HCT116 (cell line): ENCODE data around the gene FKBP4. TPM values are rescaled to one million over a fixed set of nuclear protein-coding genes. Genes with fewer than 3 reads are reported as not detected.

Source experiments
- ATAC-seq: fragments of 200-7000 bp; cut with Tn5 transposase; 2 replicates; pipeline ENCODE4 v1.9.1; 2020; ENCODE audit warnings: mild to moderate bottlenecking, moderate library complexity
- BruUV-seq: library from RNA; stranded (reverse); fragments of 400-500 nt; replicated peaks from 2 replicates; lab custom pipeline; 2021; lab: Mats Ljungman, UMichigan
- CTCF ChIA-PET: fragments of 300-600 bp; sonication (Branson Sonifier 250); formaldehyde crosslinking; loops from one replicate; lab custom pipeline; 2021; ENCODE audit warnings: antibody characterized with exemption; lab: Charles Lee
- POLR2A ChIA-PET: fragments of 300-600, 350-600 bp; sonication (Branson Sonifier 250); formaldehyde crosslinking; loops from one replicate; lab custom pipeline; 2021; ENCODE audit warnings: antibody characterized with exemption; lab: Charles Lee
- RAD21 ChIA-PET, 2 experiments: fragments of 300-600 bp; sonication (Branson Sonifier 250); formaldehyde crosslinking; loops; one replicate each; lab custom pipeline; 2023; ENCODE audit warnings: low total read pairs in 2 of 2; ENCODE audit not compliant: uncharacterized antibody in 2 of 2, unreplicated experiment in 2 of 2, low non-redundant PET in 1 of 2; lab: Charles Lee
- DNase-seq: peaks from one replicate; pipeline ENCODE4 v3.0.0-alpha.2; 2010; ENCODE audit warnings: low read depth, low spot score
- H2AFZ ChIP-seq: fragments of 200-600 bp; shearing (Covaris generic), sonication (generic); 2 replicates; pipeline ENCODE4 v1.6.1; 2017; ENCODE audit warnings: low read depth, mixed run types, mixed read lengths, antibody characterized with exemption, low read length; ENCODE audit not compliant: poor library complexity, severe bottlenecking
- H3K27ac ChIP-seq: 2 replicates; pipeline ENCODE4 v1.5.1; 2012; ENCODE audit warnings: low read depth, low read length
- H3K27me3 ChIP-seq: fragments of 200-600 bp; sonication (generic); 2 replicates; pipeline ENCODE4 v1.6.1; 2016; ENCODE audit warnings: mixed run types, low read length, mixed read lengths; ENCODE audit not compliant: insufficient read depth
- H3K36me3 ChIP-seq, 2 experiments: fragments of 200-500 bp in 1 of 2; fragments of 200-600 bp in 1 of 2; sonication (Bioruptor generic) in 1 of 2; sonication (generic) in 1 of 2; 2 replicates each; pipeline versions ENCODE4 v1.5.1 to v1.6.1; 2014 to 2016; ENCODE audit warnings: low read length in 2 of 2, inconsistent platforms in 1 of 2, mixed read lengths in 1 of 2, mixed run types in 1 of 2; ENCODE audit not compliant: insufficient read depth in 2 of 2, control insufficient read depth in 1 of 2
- H3K4me1 ChIP-seq, 2 experiments: fragments of 200-600 bp in 1 of 2; sonication (generic) in 1 of 2; 2 replicates each; pipeline versions ENCODE4 v1.5.1 to v1.6.1; 2012 to 2017; ENCODE audit warnings: low read length in 2 of 2, inconsistent platforms in 1 of 2, mild to moderate bottlenecking in 1 of 2, mixed read lengths in 1 of 2, mixed run types in 1 of 2, moderate library complexity in 1 of 2; ENCODE audit not compliant: insufficient read depth in 2 of 2, control insufficient read depth in 1 of 2
- H3K4me2 ChIP-seq: fragments of 200-600 bp; sonication (generic); 2 replicates; pipeline ENCODE4 v1.6.1; 2017; ENCODE audit warnings: mixed run types, low read length, mixed read lengths
- H3K4me3 ChIP-seq, 2 experiments: fragments of 200-600 bp in 1 of 2; sonication (generic) in 1 of 2; replicated peaks in 1 of 2; 2 replicates each; pipeline ENCODE4 v1.5.1; 2011 to 2016; ENCODE audit warnings: low read length in 2 of 2, control low read depth in 1 of 2, low read depth in 1 of 2, mild to moderate bottlenecking in 1 of 2, mixed read lengths in 1 of 2, mixed run types in 1 of 2
- H3K79me2 ChIP-seq: fragments of 200-600 bp; sonication (generic); 2 replicates; pipeline ENCODE4 v1.6.1; 2017; ENCODE audit warnings: mild to moderate bottlenecking, mixed run types, low read length, moderate library complexity, mixed read lengths; ENCODE audit not compliant: insufficient read depth
- H3K9ac ChIP-seq: fragments of 200-600 bp; sonication (generic); 2 replicates; pipeline ENCODE4 v1.6.1; 2016; ENCODE audit warnings: low read length, mixed read lengths
- H3K9me2 ChIP-seq: fragments of 200-600 bp; sonication (generic), shearing (Covaris generic); 2 replicates; pipeline ENCODE4 v1.6.1; 2017; ENCODE audit warnings: mixed run types, mild to moderate bottlenecking, moderate library complexity; ENCODE audit not compliant: insufficient read depth
- H3K9me3 ChIP-seq, 2 experiments: fragments of 200-500 bp in 1 of 2; fragments of 200-600 bp in 1 of 2; sonication (Bioruptor generic) in 1 of 2; sonication (generic) in 1 of 2; 2 replicates each; pipeline ENCODE4 v1.6.1; 2014 to 2017; ENCODE audit warnings: low read length in 2 of 2, mixed read lengths in 2 of 2, inconsistent platforms in 1 of 2, low read depth in 1 of 2, mild to moderate bottlenecking in 1 of 2, mixed run types in 1 of 2, moderate library complexity in 1 of 2; ENCODE audit not compliant: control insufficient read depth in 1 of 2, insufficient read depth in 1 of 2
- H4K20me1 ChIP-seq: fragments of 200-600 bp; sonication (generic), shearing (Covaris generic); 2 replicates; pipeline ENCODE4 v1.6.1; 2017; ENCODE audit warnings: mixed run types, mild to moderate bottlenecking, moderate library complexity; ENCODE audit not compliant: insufficient read depth
- CBX3 ChIP-seq: IDR thresholded peaks from 2 replicates; pipeline ENCODE4 v1.6.1; 2012; ENCODE audit warnings: low read depth
- CEBPB ChIP-seq: IDR thresholded peaks from 2 replicates; pipeline ENCODE4 v1.6.1; 2012; ENCODE audit warnings: low read depth
- CTCF ChIP-seq, 3 experiments: fragments of 200-600 bp in 1 of 3; sonication (generic) in 1 of 3; IDR thresholded peaks in 2 of 3; conservative IDR thresholded peaks in 1 of 3; 2 replicates each; pipeline ENCODE4 v1.5.1; 2012 to 2017; ENCODE audit warnings: low read depth in 2 of 3, low read length in 2 of 3, antibody characterized with exemption in 1 of 3, borderline replicate concordance in 1 of 3, control low read depth in 1 of 3, mild to moderate bottlenecking in 1 of 3, mixed read lengths in 1 of 3, mixed run types in 1 of 3, moderate library complexity in 1 of 3; ENCODE audit not compliant: insufficient read depth in 1 of 3
- ELF1 ChIP-seq: IDR thresholded peaks from 2 replicates; pipeline ENCODE4 v1.6.1; 2012; ENCODE audit warnings: low read depth, borderline replicate concordance
- EZH2 ChIP-seq: fragments of 200-600 bp; sonication (generic); IDR thresholded peaks from 2 replicates; pipeline ENCODE4 v1.6.1; 2017; ENCODE audit warnings: antibody characterized with exemption, mixed run types
- EZH2phosphoT487 ChIP-seq: fragments of 200-600 bp; IDR thresholded peaks from 2 replicates; pipeline ENCODE4 v1.6.1; 2018; ENCODE audit warnings: antibody characterized with exemption, borderline replicate concordance
- FOSL1 ChIP-seq: IDR thresholded peaks from 2 replicates; pipeline ENCODE4 v1.6.1; 2012; ENCODE audit warnings: low read depth
- JUND ChIP-seq: IDR thresholded peaks from 2 replicates; pipeline ENCODE4 v1.6.1; 2012
- POLR2A ChIP-seq: IDR thresholded peaks from 2 replicates; pipeline ENCODE4 v1.7.0; 2011; ENCODE audit warnings: borderline replicate concordance; ENCODE audit not compliant: insufficient read depth, insufficient read length; ENCODE audit errors: extremely low read depth
- RAD21 ChIP-seq: IDR thresholded peaks from 2 replicates; pipeline ENCODE4 v1.6.1; 2012; ENCODE audit warnings: low read depth, mild to moderate bottlenecking
- SIN3A ChIP-seq: IDR thresholded peaks from 2 replicates; pipeline ENCODE4 v1.6.1; 2012; ENCODE audit warnings: low read depth
- SRF ChIP-seq: IDR thresholded peaks from 2 replicates; pipeline ENCODE4 v1.6.1; 2012; ENCODE audit warnings: low read depth
- TCF7L2 ChIP-seq: IDR thresholded peaks from 2 replicates; pipeline ENCODE4 v1.7.0; 2011; ENCODE audit warnings: borderline replicate concordance, inconsistent platforms; ENCODE audit not compliant: insufficient read depth, insufficient read length; ENCODE audit errors: extremely low read depth
- YY1 ChIP-seq: IDR thresholded peaks from 2 replicates; pipeline ENCODE4 v1.6.1; 2011; ENCODE audit warnings: low read length, low read depth, moderate library complexity, mild to moderate bottlenecking; ENCODE audit not compliant: insufficient replicate concordance; ENCODE audit errors: extremely low read depth
- ZFX ChIP-seq: fragments of 450-650 bp; IDR thresholded peaks from 2 replicates; pipeline ENCODE4 v1.6.1; 2017
- ZNF274 ChIP-seq: fragments of 200-500 bp; sonication (Bioruptor generic); IDR thresholded peaks from 2 replicates; pipeline ENCODE4 v1.6.1; 2014; ENCODE audit warnings: mild to moderate bottlenecking, low read depth, low read length, inconsistent platforms
- intact Hi-C: fragments of 100-400 bp; cut with micrococcal nuclease; formaldehyde crosslinking; loops from 2 replicates; pipeline ENCODE4 v1.10.0; 2022
- total RNA-seq: library from RNA; stranded (reverse); gene quantifications from one replicate; pipeline ENCODE4 v1.2.1, GENCODE V29; 2021; ENCODE audit not compliant: unreplicated experiment
- TF ChIP-seq, protein P1 (sequence below): IDR thresholded peaks from 2 replicates; pipeline ENCODE4 v1.6.1; 2012

Gene FKBP4
- total RNA-seq, 1 experiment from 2014 or later = 178 TPM

DNA sequence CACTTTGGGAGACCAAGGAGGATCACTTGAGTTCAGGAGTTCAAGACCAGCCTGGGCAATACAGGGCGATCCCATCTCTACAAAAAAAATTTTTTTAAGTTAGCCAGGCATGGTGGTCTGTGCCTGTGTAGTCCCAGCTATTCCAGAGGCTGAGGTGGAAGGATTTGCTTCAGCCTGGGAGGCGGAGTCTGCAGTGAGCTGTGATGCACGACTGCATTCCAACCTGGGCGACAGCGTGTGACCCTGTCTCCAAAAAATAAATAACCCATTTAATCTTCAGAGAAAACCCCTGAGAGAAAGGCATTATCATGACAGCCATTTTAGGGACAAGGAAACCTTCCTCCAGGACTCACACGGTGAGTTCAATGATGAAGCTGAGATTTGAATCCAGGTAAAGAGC, 3.7 kb upstream of the FKBP4 start (continued):
- no peak for TF ChIP-seq CTCF (IDR thresholded peaks at IDR 0.05 in 2 of 3, conservative IDR thresholded peaks at IDR 0.05 in 1 of 3; ENCODE audit: borderline replicate concordance in 1 of 3, insufficient read depth in 1 of 3, low read depth in 2 of 3, low read length in 2 of 3)
- TF ChIP-seq CEBPB = no peak
- no peak for TF ChIP-seq EZH2
- TF ChIP-seq RAD21 = no peak
- TF ChIP-seq ZFX = no peak
- no peak for TF ChIP-seq CBX3

DNA sequence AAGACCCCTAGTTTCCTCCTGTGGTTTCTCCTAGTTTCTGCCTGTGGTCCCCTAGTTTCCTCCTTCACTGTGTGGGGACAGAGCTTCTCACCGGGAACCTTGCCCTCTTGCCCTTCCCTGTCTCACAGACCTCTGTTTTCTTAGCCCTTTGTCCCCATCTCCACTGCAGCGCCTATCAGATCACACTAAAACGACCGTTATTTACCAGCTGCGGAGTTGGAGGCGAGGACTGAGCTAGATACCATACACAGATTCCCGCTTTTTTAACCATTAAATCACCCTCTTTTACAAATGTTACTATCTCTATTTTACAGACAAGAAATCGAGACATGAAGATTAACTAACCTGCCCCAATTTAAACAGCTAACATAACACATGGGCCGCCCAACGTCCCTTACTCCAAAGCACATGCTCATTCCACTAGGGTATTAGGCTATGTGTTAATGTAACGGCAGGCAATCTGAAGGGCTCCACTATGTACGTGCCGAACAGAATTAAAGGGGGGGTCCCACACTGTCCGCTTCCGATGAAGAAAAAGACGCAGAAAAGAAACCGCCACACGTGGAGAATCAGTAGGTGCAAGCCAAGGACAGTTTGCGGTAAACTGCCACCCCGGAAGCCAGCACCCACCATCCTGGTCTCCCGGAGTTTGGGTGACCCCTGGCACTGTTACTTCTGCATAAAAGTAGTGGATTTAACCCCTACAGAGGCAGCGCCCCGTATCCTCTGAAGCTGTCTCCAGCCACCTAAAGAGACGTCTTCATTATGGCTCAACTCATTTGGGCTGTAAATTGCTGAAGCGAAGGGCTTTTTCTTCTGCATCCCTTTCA, 1.9 kb upstream of the FKBP4 start:
- Histone ChIP-seq H3K79me2 (peaks cover 24% of the 10 kb centered on the region), H4K20me1 (peaks cover 14% of the 10 kb centered on the region; the same call in 1 of the 2 replicates), H3K9ac (no peak overlapping the region), H3K27me3 (no peaks in the 10 kb centered on the region), H3K4me2 (no peak overlapping the region), H3K9me3 (no peaks in the 10 kb centered on the region), H3K4me1 (peaks cover 10 to 20% of the 10 kb centered on the region in 2 experiments; a peak in 3 of 4 replicates), H3K9me2 (no peaks in the 10 kb centered on the region), H3K4me3 (no peak overlapping the region), H3K36me3 (peaks cover 5 to 19% of the 10 kb centered on the region in 2 experiments; a peak in 2 of 4 replicates), H2AFZ (no peak overlapping the region), H3K27ac (no peak overlapping the region)
- RAD21 ChIA-PET = no interaction called here
- CTCF ChIA-PET = interaction anchor here (0.9 to 4.5 kb wide), 2 partner anchors 8 to 9 kb away, joined by 5 to 30 read pairs; no protein-coding TSS in a partner anchor
- ATAC-seq (no peak), DNase-seq (no peak)
- BruUV-seq = no TSS peak
- intact Hi-C loops = no loop called here
- POLR2A ChIA-PET = no interaction called here
- no peak for TF ChIP-seq TCF7L2
- no peak for TF ChIP-seq CTCF (IDR thresholded peaks at IDR 0.05 in 2 of 3, conservative IDR thresholded peaks at IDR 0.05 in 1 of 3; ENCODE audit: borderline replicate concordance in 1 of 3, insufficient read depth in 1 of 3, low read depth in 2 of 3, low read length in 2 of 3)
- TF ChIP-seq CBX3 = no peak
- TF ChIP-seq FOSL1 = no peak
- TF ChIP-seq, protein P1, sequence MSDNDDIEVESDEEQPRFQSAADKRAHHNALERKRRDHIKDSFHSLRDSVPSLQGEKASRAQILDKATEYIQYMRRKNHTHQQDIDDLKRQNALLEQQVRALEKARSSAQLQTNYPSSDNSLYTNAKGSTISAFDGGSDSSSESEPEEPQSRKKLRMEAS = no peak
- TF ChIP-seq YY1 = no peak
- no peak for TF ChIP-seq JUND
- TF ChIP-seq POLR2A = no peak
- no peak for TF ChIP-seq CEBPB
- no peak for TF ChIP-seq ELF1
- no peak for TF ChIP-seq ZNF274
- TF ChIP-seq EZH2phosphoT487 = no peak
- TF ChIP-seq SRF = no peak
- TF ChIP-seq RAD21 = no peak
- no peak for TF ChIP-seq SIN3A
